Measurements from ENCODE around the gene RGS11.

GRCh38 chr16:279531-279930 lies 3.8 kb upstream of the RGS11 start:
- no peak for TF ChIP-seq PATZ1 (CRISPR knock-in tag; IDR thresholded peaks at IDR 0.05; ENCODE audit: borderline replicate concordance)
- no peak for TF ChIP-seq ZFP30 (CRISPR knock-in tag; IDR thresholded peaks at IDR 0.05)
- TF ChIP-seq TOX (CRISPR knock-in tag; IDR thresholded peaks at IDR 0.05; ENCODE audit: borderline replicate concordance) = no peak
- TF ChIP-seq PPARA (CRISPR knock-in tag; IDR thresholded peaks at IDR 0.05; ENCODE audit: borderline replicate concordance) = no peak
- TF ChIP-seq SNAI2 (CRISPR knock-in tag; IDR thresholded peaks at IDR 0.05) = no peak
- no peak for TF ChIP-seq ESRRG (CRISPR knock-in tag; IDR thresholded peaks at IDR 0.05)
